NT2/D1 (cell line): ENCODE results near the gene NOB1.

Experiments
- SUZ12 ChIP-seq: IDR thresholded peaks from 2 replicates; pipeline ENCODE4 v1.6.1; 2011; ENCODE audit not compliant: insufficient read length, insufficient read depth; ENCODE audit errors: extremely low read depth
- YY1 ChIP-seq: IDR thresholded peaks from 2 replicates; pipeline ENCODE4 v1.6.1; 2011; ENCODE audit not compliant: insufficient read length, insufficient read depth

DNA sequence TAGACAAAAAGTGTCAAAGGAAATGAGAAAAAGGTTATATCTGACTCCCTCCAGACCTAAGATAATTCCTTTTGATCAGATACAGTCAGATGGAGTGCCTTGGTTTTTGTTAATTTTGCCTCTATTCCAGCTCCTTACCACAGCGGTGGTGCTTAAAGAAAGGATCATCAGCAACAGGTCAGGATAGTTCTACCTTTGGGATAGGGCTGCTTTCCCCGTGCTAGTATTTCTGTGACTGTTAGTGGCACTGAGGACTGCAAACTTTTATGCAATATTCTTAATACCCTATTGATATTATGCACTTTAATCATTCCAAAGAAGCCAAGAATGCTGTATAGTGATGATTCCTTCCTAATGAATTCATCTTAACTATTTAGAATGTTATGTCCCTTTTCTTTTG lies 52.9 kb downstream of the NOB1 start:
- TF ChIP-seq YY1 = no peak
- no peak for TF ChIP-seq SUZ12
